Activated naive CD4-positive, alpha-beta T cell treated with anti-CD3 and anti-CD28 coated beads, Interleukin-2, amount 50 U/mL, for 72 hours (primary cell): ENCODE results near the gene ANOS1. TPM values are rescaled to one million over a fixed set of nuclear protein-coding genes. Genes with fewer than 3 reads are reported as not detected.

Source experiments
- ATAC-seq, 2 donors: fragments of 150-1000 bp; cut with Tn5 transposase; 2 replicates each; pipeline ENCODE4 v1.10.0; 2021; ENCODE audit warnings: mild to moderate bottlenecking in 2 of 2, moderate library complexity in 2 of 2
- DNase-seq, 2 donors: peaks; one replicate each; pipeline ENCODE4 v3.0.0; 2021 to 2022; ENCODE audit warnings: low spot score in 2 of 2
- H3K27ac Mint-ChIP-seq, 2 donors: one replicate each; pipeline ENCODE4 v1.8.0; 2022; ENCODE audit warnings: mild to moderate bottlenecking in 2 of 2, mixed read lengths in 2 of 2
- H3K36me3 Mint-ChIP-seq, 2 donors: one replicate each; pipeline ENCODE4 v1.8.0; 2022; ENCODE audit warnings: mixed read lengths in 2 of 2
- H3K9me3 Mint-ChIP-seq, 2 donors: one replicate each; pipeline ENCODE4 v1.8.0; 2022; ENCODE audit warnings: mixed read lengths in 2 of 2
- total RNA-seq, 2 donors: library from RNA; stranded (reverse); gene quantifications; one replicate each; pipeline ENCODE4 v1.2.3, GENCODE V29; 2022

ANOS1 gene
- total RNA-seq, 2 donors from 2014 or later, result not detected

DNA sequence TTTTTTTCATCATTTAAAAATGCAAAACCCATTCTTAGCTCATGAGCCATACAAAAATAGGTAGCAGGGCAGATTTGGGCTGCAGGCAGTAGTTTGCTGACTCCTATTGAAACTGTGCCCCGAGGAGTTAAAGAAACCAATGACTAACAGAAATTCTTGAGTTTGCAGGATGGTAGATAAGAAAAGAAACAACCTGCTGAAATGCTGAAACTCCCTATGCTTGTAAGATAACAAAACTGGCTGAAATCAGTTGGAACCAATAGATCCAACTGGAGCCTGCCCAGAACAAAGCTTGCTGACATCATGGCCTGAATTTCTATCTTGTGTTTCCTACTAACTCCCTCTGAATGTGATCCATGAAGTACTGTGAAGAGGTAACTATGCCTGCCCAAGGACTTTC lies 68.6 kb downstream of the ANOS1 start:
- ATAC-seq, result no peak
- DNase-seq, result no peak
- Mint-ChIP-seq H3K27ac (no peak overlapping the region), H3K36me3 (no peaks in the 10 kb centered on the region), H3K9me3 (no peaks in the 10 kb centered on the region)

DNA sequence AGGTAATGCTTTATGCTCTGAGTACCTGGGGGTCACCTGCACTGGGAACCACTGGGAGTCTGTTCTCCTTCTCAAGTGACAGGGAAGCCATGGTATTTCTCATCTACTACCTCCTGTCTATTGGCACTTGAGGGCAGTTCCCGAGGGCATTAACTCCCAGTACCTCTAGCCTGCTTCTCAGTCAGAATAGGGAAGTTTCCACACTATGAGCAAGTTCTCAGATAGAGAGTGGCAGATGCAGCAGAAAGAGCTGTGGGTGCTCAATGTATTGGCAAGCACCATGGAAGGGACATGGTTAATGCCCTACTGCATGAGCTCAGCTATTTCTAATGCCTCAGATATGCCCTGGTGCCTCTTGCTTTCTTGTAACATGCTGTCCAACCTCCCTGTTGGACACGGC lies 74.1 kb downstream of the ANOS1 start:
- Mint-ChIP-seq H3K9me3 (no peaks in the 10 kb centered on the region), H3K36me3 (no peaks in the 10 kb centered on the region), H3K27ac (no peak overlapping the region)
- DNase-seq (no peak), ATAC-seq (no peak)

GRCh38 chrX:8653956-8654355 lies 78.0 kb downstream of the ANOS1 start:
- DNase-seq (no peak), ATAC-seq (no peak)
- Mint-ChIP-seq H3K27ac (no peak overlapping the region), H3K36me3 (no peaks in the 10 kb centered on the region), H3K9me3 (no peaks in the 10 kb centered on the region)

- DNase-seq (no peak), ATAC-seq (no peak)
- no peaks in the 10 kb centered on the region for H3K9me3 Mint-ChIP-seq
- no peaks in the 10 kb centered on the region for H3K36me3 Mint-ChIP-seq
- H3K27ac Mint-ChIP-seq, result no peak overlapping the region
These were observed 82.0 kb downstream of the ANOS1 start for GRCh38 chrX:8649969-8650368.

- H3K36me3 Mint-ChIP-seq, result no peaks in the 10 kb centered on the region
- ATAC-seq, result no peak
- DNase-seq, result no peak
- no peak overlapping the region for H3K27ac Mint-ChIP-seq
- H3K9me3 Mint-ChIP-seq, result no peaks in the 10 kb centered on the region
These were observed 84.8 kb downstream of the ANOS1 start for GRCh38 chrX:8647176-8647575.

GRCh38 chrX:8639949-8640475 lies 91.9 kb downstream of the ANOS1 start:
- H3K36me3 Mint-ChIP-seq, result no peaks in the 10 kb centered on the region
- ATAC-seq (no peak), DNase-seq (no peak)
- H3K9me3 Mint-ChIP-seq, result no peaks in the 10 kb centered on the region
- H3K27ac Mint-ChIP-seq, result no peak overlapping the region

GRCh38 chrX:8636497-8636896 lies 95.4 kb downstream of the ANOS1 start:
- H3K27ac Mint-ChIP-seq, result no peak overlapping the region
- ATAC-seq (no peak), DNase-seq (no peak)
- H3K9me3 Mint-ChIP-seq, result no peaks in the 10 kb centered on the region
- no peaks in the 10 kb centered on the region for H3K36me3 Mint-ChIP-seq

DNA sequence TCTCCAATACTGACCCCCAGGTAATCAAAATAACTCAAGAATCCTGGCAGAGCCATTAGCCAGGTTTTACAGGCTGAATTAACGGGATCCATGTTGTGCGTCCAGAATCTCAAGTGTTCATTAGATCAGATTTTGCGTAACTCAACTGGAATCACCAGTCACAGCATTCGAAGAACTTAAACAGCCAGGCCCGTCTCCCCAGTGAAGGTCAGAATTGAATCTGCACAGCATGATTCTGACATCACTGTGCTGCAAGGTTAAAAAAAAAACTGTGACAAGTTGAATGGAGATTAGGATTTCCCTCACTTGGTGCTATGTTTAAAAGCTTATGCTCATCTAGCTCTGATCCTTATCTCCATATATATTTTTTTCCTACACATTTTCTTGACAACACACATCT lies 96.1 kb downstream of the ANOS1 start:
- no peaks in the 10 kb centered on the region for H3K36me3 Mint-ChIP-seq
- no peak overlapping the region for H3K27ac Mint-ChIP-seq
- peaks cover under 1% of the 10 kb centered on the region in 2 donors for H3K9me3 Mint-ChIP-seq
- no peak for ATAC-seq
- DNase-seq, result no peak

DNA sequence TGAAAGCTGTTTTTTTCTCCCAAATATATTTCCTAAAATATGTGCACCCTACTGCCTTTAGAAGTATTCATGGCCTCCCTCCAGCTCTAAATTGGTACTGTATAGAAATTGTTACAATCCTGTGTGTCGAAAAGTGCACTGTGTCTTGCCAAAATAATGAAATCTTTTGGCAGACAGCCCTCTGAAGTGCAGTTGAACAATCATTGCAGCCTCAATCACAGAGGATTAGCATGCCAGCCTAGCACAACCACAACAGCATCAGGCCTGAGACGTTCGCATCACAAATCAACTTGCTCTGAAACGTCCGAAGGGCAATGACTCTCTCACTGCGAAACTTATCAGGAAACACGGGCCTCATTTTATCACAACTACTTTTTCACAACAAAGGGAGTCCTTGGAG lies 99.0 kb downstream of the ANOS1 start:
- Mint-ChIP-seq H3K27ac (no peak overlapping the region), H3K9me3 (peaks cover 4% of the 10 kb centered on the region in 2 donors)

GRCh38 chrX:8629871-8630270 lies 102.1 kb downstream of the ANOS1 start:
- ATAC-seq (no peak), DNase-seq (no peak)
- H3K9me3 Mint-ChIP-seq, result peaks cover 4% of the 10 kb centered on the region in 2 donors
- H3K36me3 Mint-ChIP-seq, result no peaks in the 10 kb centered on the region
- no peak overlapping the region for H3K27ac Mint-ChIP-seq

More for the DNA sequence above, 99.0 kb downstream of the ANOS1 start:
- DNase-seq (no peak), ATAC-seq (no peak)
- H3K36me3 Mint-ChIP-seq, result no peaks in the 10 kb centered on the region

DNA sequence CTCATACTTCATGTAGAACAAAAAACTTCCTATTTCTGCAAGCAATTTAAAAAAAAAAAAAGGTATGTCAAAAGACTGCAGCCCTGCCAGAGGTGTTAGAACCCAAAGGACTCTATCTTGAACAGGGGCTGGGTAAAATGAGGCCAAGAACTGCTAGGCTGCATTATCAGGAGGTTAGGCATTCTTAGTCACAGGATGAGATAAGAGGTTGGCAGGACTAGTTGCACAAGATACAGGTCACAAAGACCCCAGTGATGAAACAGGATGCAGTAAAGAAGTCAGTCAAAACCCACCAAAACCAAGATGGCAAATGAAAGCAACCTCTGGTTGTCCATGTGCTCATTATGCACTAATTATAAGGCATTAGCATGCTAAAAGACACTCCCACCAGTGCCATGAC lies 104.1 kb downstream of the ANOS1 start:
- Mint-ChIP-seq H3K36me3 (no peaks in the 10 kb centered on the region), H3K27ac (no peak overlapping the region), H3K9me3 (peaks cover 4 to 5% of the 10 kb centered on the region in 2 donors)
- DNase-seq, result no peak
- no peak for ATAC-seq

DNA sequence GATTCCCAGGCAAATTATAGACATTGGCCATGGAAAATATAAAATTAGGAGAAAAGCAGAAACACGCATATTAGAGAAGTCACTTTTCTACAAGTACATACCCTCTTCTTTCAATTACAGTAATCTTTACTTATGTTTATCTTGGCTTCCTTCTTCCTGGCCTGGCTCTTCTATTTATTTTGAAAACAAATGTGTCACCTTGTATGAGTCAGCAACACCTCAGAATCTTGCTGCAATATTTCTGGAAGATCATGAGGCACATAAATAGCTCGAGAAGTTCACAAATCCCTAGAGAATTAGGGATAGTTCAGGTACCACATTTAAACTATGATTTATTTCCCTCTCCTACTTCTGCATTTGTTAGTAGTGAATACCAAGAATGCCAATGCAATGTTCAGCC lies 124.6 kb downstream of the ANOS1 start:
- Mint-ChIP-seq H3K27ac (no peak overlapping the region), H3K9me3 (no peaks in the 10 kb centered on the region), H3K36me3 (no peaks in the 10 kb centered on the region)
- ATAC-seq (no peak), DNase-seq (no peak)

DNA sequence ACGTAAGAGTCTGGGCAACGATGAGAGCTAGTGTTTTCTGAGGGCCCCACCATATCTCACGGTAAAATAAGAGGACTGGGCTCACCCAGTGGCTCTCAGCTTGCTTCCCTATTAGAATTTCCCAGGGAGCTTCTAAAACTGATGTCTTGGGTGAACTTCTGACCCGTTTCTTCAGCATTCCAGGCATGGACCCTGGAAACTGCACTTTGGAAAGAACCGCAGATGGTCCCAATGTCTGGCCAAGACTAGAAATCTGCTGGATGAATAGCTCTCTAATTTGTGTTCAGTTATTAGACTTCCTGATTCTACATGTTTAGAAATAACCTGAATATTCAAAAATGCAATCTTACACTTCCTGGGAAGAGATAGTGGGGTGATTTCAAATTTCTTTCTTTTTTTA lies 127.8 kb downstream of the ANOS1 start:
- Mint-ChIP-seq H3K36me3 (no peaks in the 10 kb centered on the region), H3K27ac (no peak overlapping the region), H3K9me3 (no peaks in the 10 kb centered on the region)
- no peak for ATAC-seq
- DNase-seq, result no peak

DNA sequence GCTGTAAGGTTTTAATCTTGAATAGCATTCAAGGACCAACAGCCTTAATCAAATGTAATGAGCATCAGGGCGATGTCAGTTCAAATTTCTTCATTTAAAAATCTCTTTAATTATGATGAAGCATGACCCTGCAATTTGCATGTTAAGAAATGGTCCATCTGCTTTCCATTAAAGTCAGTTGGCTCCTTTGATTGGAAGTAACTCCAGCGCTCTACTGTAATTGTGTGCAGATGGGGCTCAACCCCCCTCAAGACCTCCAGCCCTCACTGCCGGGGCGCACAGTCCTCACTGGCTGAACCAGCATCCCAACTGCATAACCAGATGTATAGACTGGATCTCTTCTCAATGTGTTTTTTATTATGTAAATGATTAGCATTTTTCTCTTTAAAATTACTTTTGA lies 140.4 kb downstream of the ANOS1 start:
- DNase-seq (no peak), ATAC-seq (no peak)
- Mint-ChIP-seq H3K27ac (no peak overlapping the region), H3K9me3 (no peaks in the 10 kb centered on the region), H3K36me3 (no peaks in the 10 kb centered on the region)

- Mint-ChIP-seq H3K9me3 (no peaks in the 10 kb centered on the region), H3K36me3 (no peaks in the 10 kb centered on the region), H3K27ac (no peak overlapping the region)
- DNase-seq (no peak), ATAC-seq (no peak)
These were observed 145.0 kb downstream of the ANOS1 start for GRCh38 chrX:8586953-8587352.

- H3K27ac Mint-ChIP-seq, result no peak overlapping the region
- no peak for DNase-seq
- no peak for ATAC-seq
- no peaks in the 10 kb centered on the region for H3K36me3 Mint-ChIP-seq
- no peaks in the 10 kb centered on the region for H3K9me3 Mint-ChIP-seq
These were observed 152.3 kb downstream of the ANOS1 start for GRCh38 chrX:8579602-8580001.

GRCh38 chrX:8576821-8577220 lies 155.1 kb downstream of the ANOS1 start:
- ATAC-seq (no peak), DNase-seq (no peak)
- Mint-ChIP-seq H3K27ac (no peak overlapping the region), H3K36me3 (no peaks in the 10 kb centered on the region), H3K9me3 (peaks cover 0 to 6% of the 10 kb centered on the region in 2 donors)

DNA sequence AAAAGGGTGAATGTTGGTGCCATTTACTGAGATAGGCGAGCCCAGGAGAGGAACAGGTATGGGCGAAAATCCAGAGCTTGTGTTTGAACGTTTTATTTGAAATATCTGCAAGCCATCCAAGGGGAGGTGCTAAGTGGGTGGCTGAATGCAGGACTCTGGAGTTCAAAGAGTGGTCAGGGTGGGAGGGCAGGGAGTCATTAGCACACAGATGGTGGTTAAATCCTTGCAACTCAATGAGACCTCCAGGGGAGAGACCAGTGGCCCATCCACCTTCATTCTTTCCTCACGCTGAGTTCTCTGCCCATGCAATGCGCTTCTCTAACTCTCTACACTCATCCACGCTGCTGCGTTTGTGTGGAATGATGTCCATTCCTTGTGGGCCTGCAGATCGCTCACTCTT lies 166.2 kb downstream of the ANOS1 start:
- Mint-ChIP-seq H3K27ac (no peak overlapping the region), H3K9me3 (no peaks in the 10 kb centered on the region), H3K36me3 (no peaks in the 10 kb centered on the region)
- DNase-seq, result no peak
- ATAC-seq, result no peak

GRCh38 chrX:8548446-8548845 lies 183.5 kb downstream of the ANOS1 start:
- Mint-ChIP-seq H3K36me3 (no peaks in the 10 kb centered on the region), H3K9me3 (peaks cover 7 to 8% of the 10 kb centered on the region in 2 donors), H3K27ac (no peak overlapping the region)
- no peak for ATAC-seq
- DNase-seq, result no peak
